MM.1S (cell line): ENCODE measurements around the gene CPXM2.

Experiments
- CTCF ChIP-seq: fragments of 300-600 bp; sonication (generic); IDR thresholded peaks from 2 replicates; pipeline ENCODE4 v1.5.1; 2016; ENCODE audit warnings: antibody characterized with exemption, low read length, mixed read lengths
- EZH2 ChIP-seq: fragments of 300-600 bp; sonication (generic); optimal IDR thresholded peaks from 2 replicates; pipeline ENCODE3; 2017; ENCODE audit warnings: low read depth, mild to moderate bottlenecking, antibody characterized with exemption, low read length, mixed read lengths

- no peak for TF ChIP-seq CTCF
- no peak for TF ChIP-seq EZH2
Measured at GRCh38 chr10:123922126-123922525, 30.5 kb upstream of the CPXM2 start.
